MCF 10A (cell line): Measurements from ENCODE around the gene PXYLP1. TPM values are rescaled to one million over a fixed set of nuclear protein-coding genes. Genes with fewer than 3 reads are reported as not detected.

Source experiments
- BruUV-seq: library from RNA; stranded (reverse); fragments of 400-500 nt; replicated peaks from 2 replicates; lab custom pipeline; 2021; lab: Mats Ljungman, UMichigan
- CTCF ChIA-PET: fragments of 300-600 bp; sonication (Branson Sonifier 250); formaldehyde crosslinking; extraction: SDS; loops from one replicate; lab custom pipeline; 2021; ENCODE audit warnings: antibody characterized with exemption, inconsistent platforms; lab: Yijun Ruan, JAX
- POLR2A ChIA-PET: fragments of 300-600, 350-650 bp; sonication (Branson Sonifier 250); formaldehyde crosslinking; extraction: SDS; loops from one replicate; lab custom pipeline; 2020; ENCODE audit warnings: antibody characterized with exemption, inconsistent platforms; lab: Yijun Ruan, JAX
- DNase-seq: peaks from one replicate; pipeline ENCODE4 v3.0.0-alpha.2; 2018; ENCODE audit not compliant: unreplicated experiment
- H3K27ac Mint-ChIP-seq: one replicate; pipeline ENCODE4 v1.8.0; 2022; ENCODE audit warnings: mild to moderate bottlenecking, low read depth, mixed read lengths; ENCODE audit not compliant: unreplicated experiment
- H3K27me3 Mint-ChIP-seq: one replicate; pipeline ENCODE4 v1.8.0; 2022; ENCODE audit warnings: mixed read lengths; ENCODE audit not compliant: insufficient read depth, unreplicated experiment
- H3K36me3 Mint-ChIP-seq: one replicate; pipeline ENCODE4 v1.8.0; 2022; ENCODE audit warnings: mild to moderate bottlenecking, moderate library complexity, mixed read lengths; ENCODE audit not compliant: insufficient read depth, unreplicated experiment
- H3K4me1 Mint-ChIP-seq: one replicate; pipeline ENCODE4 v1.8.0; 2022; ENCODE audit warnings: mixed read lengths; ENCODE audit not compliant: insufficient read depth, unreplicated experiment
- H3K4me3 Mint-ChIP-seq: one replicate; pipeline ENCODE4 v1.8.0; 2022; ENCODE audit warnings: mild to moderate bottlenecking, moderate library complexity, mixed read lengths; ENCODE audit not compliant: unreplicated experiment
- H3K9me3 Mint-ChIP-seq: one replicate; pipeline ENCODE4 v1.8.0; 2022; ENCODE audit warnings: mixed read lengths; ENCODE audit not compliant: unreplicated experiment
- intact Hi-C: fragments of 100-400 bp; cut with micrococcal nuclease; formaldehyde crosslinking; loops from 2 replicates; pipeline ENCODE4 v1.14.1; 2022
- total RNA-seq: library from RNA; stranded (reverse); gene quantifications from 2 replicates; pipeline ENCODE4 v1.2.3, GENCODE V29; 2022
- TF ChIP-seq, protein P1 (sequence below): fragments of 200-600 bp; IDR thresholded peaks from one replicate; pipeline ENCODE4 v1.8.0; 2022; ENCODE audit warnings: antibody characterized with exemption, mild to moderate bottlenecking; ENCODE audit not compliant: unreplicated experiment

Gene PXYLP1
- total RNA-seq, 1 experiment from 2014 or later: 2.1 TPM

DNA sequence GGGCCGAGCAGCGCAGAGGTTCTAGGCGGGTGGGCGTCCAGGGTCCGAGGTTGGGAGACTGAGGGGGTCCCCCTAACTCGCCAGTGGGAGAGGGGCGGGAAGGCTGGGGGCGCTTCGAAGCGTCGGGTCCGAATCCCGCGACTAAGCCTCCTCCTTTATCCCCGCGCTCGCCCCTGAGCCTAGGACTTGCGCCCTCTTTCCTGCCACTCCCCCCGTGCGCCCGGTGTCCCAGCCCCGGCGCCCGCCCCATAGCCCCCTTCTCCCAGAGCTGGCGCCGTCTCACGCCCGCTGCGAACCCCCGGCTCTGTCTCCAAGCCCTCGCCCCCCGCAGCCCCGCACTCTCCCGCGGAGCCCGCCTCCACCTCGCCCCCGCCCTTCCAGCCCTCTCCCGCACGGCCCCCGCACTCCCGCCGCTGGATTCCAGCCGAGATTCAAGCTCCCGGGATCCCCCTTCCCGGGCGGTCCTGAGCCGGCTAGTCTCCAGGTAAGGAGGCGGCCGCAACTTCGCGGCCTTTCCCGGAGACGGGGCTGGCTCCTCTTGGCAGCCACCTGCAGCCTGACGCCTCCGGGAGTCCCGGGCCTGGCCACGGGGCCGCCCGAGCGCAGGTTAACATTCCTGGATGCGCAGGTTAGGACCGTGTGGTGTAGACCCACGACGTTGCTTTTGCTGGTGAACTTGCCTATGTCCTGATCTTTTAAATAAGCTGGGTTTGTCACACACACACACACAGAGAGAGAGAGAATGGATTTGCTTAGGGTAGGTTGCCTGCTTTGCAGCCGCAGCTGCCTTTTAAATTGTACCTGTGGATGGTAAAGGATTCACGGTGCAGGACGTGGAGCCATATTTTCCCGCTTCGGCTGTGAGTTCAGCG, 563 bp downstream of the PXYLP1 start:
- Mint-ChIP-seq H3K27ac (peak overlapping the region; percentile 31), H3K4me1 (peaks cover 4% of the 10 kb centered on the region), H3K4me3 (peak overlapping the region; percentile 72), H3K9me3 (no peaks in the 10 kb centered on the region), H3K27me3 (no peaks in the 10 kb centered on the region), H3K36me3 (peaks cover 14% of the 10 kb centered on the region)
- CTCF ChIA-PET: interaction anchor here (0.6 to 4.2 kb wide), 33 partner anchors 8 to 796 kb away, joined by 3 to 44 read pairs (median 5); no protein-coding TSS in a partner anchor
- BruUV-seq: no TSS peak
- intact Hi-C loops: loop anchor here (2.0 to 5.0 kb wide), 2 partner anchors 47 to 70 kb away; no protein-coding TSS in a partner anchor
- peak; percentile 38 for DNase-seq
- POLR2A ChIA-PET: interaction anchor here (0.6 to 1.7 kb wide), 16 partner anchors 11 to 1831 kb away, joined by 3 to 10 read pairs (median 4); partner anchors contain the start of gene SLC25A36
- TF ChIP-seq, protein P1, sequence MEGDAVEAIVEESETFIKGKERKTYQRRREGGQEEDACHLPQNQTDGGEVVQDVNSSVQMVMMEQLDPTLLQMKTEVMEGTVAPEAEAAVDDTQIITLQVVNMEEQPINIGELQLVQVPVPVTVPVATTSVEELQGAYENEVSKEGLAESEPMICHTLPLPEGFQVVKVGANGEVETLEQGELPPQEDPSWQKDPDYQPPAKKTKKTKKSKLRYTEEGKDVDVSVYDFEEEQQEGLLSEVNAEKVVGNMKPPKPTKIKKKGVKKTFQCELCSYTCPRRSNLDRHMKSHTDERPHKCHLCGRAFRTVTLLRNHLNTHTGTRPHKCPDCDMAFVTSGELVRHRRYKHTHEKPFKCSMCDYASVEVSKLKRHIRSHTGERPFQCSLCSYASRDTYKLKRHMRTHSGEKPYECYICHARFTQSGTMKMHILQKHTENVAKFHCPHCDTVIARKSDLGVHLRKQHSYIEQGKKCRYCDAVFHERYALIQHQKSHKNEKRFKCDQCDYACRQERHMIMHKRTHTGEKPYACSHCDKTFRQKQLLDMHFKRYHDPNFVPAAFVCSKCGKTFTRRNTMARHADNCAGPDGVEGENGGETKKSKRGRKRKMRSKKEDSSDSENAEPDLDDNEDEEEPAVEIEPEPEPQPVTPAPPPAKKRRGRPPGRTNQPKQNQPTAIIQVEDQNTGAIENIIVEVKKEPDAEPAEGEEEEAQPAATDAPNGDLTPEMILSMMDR: no peak

DNA sequence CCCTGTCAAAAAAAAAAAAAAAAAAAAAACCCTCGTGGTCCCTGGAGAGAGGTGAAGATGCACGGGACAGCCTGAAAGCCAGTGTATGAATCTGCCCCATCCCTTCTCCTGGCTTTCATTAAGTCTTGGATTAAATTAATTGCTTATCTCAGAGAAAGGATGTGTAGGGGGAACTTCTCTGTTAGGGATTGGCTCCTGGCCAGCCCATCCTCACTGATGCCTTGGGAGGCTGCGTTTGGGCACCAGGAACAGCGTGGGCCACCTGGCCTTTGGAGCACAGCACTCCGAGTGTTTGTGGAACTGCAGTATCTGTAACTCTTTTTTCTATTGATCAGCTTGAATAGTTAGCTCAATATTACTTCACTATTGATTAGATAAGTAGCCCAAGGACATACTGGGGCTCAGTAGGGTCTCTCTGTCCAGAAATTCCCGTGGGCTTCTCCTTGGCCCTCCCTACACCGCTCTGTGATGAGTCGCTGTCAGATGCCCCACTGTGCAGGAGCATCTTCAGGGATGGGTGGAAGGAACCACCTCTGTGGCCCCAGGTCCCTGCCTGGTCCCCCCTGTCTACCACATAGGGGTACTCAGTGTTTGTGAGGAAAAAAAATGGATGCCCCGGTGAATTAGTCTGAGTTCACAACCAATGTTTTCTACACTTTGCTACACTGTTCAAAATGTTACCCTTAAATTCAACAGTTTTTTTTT, 2.0 kb downstream of the PXYLP1 start:
- Mint-ChIP-seq H3K27ac (no peak overlapping the region), H3K9me3 (no peaks in the 10 kb centered on the region), H3K4me1 (peaks cover 4% of the 10 kb centered on the region), H3K4me3 (no peak overlapping the region), H3K27me3 (no peaks in the 10 kb centered on the region), H3K36me3 (peaks cover 14% of the 10 kb centered on the region)
- intact Hi-C loops: loop anchor here (2.0 to 5.0 kb wide), 2 partner anchors 45 to 69 kb away; no protein-coding TSS in a partner anchor
- TF ChIP-seq, protein P1: no peak
- ChIA-PET POLR2A (no interaction called here), CTCF (interaction anchor here (0.6 to 4.2 kb wide), 8 partner anchors 8 to 208 kb away, joined by 3 to 44 read pairs (median 5); no protein-coding TSS in a partner anchor)
- BruUV-seq: no TSS peak
- DNase-seq: no peak

DNA sequence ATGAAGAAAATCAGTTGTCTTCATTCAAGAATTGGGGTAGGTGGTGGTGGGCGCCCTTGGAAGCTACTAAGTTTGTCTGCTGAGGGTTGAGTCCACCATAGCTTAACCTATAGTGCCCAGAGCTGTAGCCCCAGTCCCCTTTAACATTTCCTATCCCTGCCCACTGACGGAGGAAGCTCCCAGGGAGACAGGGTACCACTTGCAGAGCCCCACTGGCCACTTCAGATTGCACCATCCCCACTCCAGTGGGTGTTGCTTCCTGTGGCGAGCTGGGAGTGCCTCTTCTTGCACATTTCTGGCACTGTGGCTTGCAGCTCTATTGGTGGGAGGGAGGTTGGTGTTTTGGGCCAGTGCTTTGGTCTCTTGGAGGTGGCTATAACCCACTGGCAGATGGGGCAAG, 2.7 kb downstream of the PXYLP1 start:
- no peaks in the 10 kb centered on the region for H3K9me3 Mint-ChIP-seq
- CTCF ChIA-PET: interaction anchor here (0.6 to 4.1 kb wide), 5 partner anchors 24 to 900 kb away, joined by 3 to 44 read pairs (median 3); no protein-coding TSS in a partner anchor
- TF ChIP-seq, protein P1: no peak
- H3K36me3 Mint-ChIP-seq: peaks cover 14% of the 10 kb centered on the region
- POLR2A ChIA-PET: no interaction called here
- no peak overlapping the region for H3K27ac Mint-ChIP-seq
- intact Hi-C loops: loop anchor here (5.0 kb wide), 1 partner anchor 68 kb away; no protein-coding TSS in a partner anchor
- no peak overlapping the region for H3K4me3 Mint-ChIP-seq
- no peaks in the 10 kb centered on the region for H3K27me3 Mint-ChIP-seq
- H3K4me1 Mint-ChIP-seq: peaks cover 4% of the 10 kb centered on the region
- BruUV-seq: no TSS peak
- DNase-seq: no peak
